ENCODE measurements around the gene GAB2.

DNA sequence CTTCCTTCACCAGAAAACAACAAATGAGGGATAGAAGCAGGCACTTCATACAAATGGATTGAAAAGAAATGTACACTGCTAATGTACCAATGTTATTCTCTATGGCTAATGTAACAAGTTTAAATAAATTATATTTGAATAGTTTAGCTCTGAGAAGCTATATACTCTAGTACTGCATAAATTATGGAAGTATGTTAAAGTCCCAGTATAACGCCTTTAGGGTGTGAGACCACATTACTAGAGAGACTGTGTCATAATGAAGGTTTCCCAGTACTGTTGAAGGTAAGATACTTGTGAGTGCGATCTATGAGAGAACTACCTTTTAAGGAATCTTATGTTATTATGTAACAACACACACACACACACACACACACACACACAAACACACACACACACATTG lies 39.8 kb upstream of the GAB2 start:
- no peak for TF ChIP-seq CTCF (IDR thresholded peaks at IDR 0.05)
- no peak for TF ChIP-seq EP300 (IDR thresholded peaks at IDR 0.05)
